C4-2B (cell line): ENCODE results near the gene PIM3.

Experiments
- H3K27ac ChIP-seq: fragments of 450-650 bp; 2 replicates; pipeline ENCODE4 v1.5.1; 2017
- ZFX ChIP-seq: fragments of 450-650 bp; IDR thresholded peaks from 2 replicates; pipeline ENCODE4 v1.6.1; 2017
- TF ChIP-seq, protein P1 (sequence below): fragments of 450-650 bp; conservative IDR thresholded peaks from 2 replicates; pipeline ENCODE4 v1.5.1; 2017; ENCODE audit warnings: mild to moderate bottlenecking

Gene PIM3

DNA sequence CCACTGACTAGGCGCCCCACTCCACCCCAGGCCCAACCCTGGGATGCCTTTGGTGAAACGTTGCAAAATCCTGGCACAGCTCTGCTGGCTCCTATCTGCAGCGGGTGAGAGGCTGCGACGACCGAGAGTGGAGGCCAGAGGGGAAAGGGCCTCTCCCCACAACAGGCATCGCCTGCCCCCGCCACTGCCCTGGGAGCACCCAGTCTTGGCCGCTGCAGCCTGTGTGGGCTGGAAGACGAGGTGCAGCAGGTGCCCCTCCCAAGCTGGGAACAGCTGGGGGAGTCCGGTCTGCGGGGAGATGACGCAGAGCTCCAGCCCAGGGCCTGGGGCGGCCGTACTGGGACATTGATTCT, 4.2 kb upstream of the PIM3 start:
- H3K27ac ChIP-seq: no peak overlapping the region
- TF ChIP-seq, protein P1, sequence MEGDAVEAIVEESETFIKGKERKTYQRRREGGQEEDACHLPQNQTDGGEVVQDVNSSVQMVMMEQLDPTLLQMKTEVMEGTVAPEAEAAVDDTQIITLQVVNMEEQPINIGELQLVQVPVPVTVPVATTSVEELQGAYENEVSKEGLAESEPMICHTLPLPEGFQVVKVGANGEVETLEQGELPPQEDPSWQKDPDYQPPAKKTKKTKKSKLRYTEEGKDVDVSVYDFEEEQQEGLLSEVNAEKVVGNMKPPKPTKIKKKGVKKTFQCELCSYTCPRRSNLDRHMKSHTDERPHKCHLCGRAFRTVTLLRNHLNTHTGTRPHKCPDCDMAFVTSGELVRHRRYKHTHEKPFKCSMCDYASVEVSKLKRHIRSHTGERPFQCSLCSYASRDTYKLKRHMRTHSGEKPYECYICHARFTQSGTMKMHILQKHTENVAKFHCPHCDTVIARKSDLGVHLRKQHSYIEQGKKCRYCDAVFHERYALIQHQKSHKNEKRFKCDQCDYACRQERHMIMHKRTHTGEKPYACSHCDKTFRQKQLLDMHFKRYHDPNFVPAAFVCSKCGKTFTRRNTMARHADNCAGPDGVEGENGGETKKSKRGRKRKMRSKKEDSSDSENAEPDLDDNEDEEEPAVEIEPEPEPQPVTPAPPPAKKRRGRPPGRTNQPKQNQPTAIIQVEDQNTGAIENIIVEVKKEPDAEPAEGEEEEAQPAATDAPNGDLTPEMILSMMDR: no peak
- TF ChIP-seq ZFX: no peak

DNA sequence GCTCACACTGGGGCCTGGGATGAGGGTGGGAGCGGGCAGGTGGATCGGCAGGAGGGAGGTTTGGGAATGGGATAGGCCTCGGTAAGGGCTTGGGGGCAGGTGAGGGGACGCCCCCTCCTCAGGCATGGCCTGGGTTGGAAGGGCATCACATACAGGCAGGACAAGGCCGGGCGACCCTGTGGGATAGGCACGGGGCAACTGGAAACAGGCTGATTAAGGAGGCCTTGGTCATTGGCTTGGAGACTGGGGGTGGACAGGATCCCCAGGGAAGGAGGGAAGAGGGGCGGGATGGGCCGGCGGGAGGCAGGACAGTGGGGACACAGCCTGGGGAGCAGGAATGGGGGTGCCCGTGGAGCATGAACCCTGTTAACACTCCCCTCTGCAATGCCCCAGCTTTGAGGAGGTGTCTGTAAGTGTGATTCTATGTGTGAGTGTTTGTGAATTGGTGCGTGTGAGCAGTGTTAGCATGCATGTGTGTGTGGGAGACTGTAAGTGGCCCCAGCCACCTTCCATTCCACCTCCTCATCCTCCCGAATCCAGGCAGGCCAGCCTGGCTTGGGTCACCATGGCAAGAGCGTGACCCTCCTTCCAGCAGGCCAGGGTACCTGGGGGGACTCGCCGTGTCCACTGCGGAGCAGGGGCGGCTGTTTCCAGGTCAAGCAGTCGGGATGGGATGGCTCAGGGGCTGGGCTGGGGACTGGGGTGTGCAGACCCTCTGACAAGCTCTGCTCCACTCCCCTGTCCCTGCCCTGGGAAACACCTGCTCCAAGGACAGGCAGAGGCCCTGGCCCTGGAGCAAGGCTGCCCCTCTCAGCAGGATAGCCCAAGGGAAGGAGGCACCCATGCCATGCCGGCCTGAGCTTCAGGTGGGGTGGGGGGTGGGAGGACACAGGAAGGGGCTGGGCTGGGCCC, 3.4 kb upstream of the PIM3 start:
- no peak for TF ChIP-seq ZFX
- TF ChIP-seq, protein P1: no peak
- H3K27ac ChIP-seq: no peak overlapping the region

DNA sequence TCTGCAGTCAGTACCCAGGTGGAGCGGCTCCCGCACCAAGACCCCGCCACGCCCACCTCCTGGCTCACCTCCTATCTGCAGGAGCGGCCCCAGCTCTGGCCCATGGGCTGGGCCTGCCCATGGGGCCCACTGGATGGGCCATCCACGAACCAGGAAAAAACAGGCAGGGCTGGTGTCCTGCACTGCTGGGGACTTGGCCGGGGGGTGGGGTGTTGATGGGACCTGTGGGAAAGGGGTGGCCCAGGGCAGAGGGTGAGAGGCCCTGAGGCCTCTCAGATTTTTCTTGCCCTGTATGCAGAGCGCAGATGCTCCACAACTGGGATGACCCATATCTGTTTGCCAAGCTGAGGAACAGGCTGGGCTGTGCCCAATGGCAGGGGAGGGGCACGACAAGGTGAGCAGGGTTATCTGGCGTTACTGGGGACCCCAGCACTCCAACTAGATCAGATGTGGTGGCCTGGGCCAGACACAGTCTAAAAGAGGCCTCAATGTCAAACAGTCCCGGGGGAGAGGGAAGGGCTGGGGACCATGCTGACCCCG, 2.7 kb upstream of the PIM3 start:
- H3K27ac ChIP-seq: peak overlapping the region; percentile 98
- TF ChIP-seq ZFX: no peak
- TF ChIP-seq, protein P1: no peak

DNA sequence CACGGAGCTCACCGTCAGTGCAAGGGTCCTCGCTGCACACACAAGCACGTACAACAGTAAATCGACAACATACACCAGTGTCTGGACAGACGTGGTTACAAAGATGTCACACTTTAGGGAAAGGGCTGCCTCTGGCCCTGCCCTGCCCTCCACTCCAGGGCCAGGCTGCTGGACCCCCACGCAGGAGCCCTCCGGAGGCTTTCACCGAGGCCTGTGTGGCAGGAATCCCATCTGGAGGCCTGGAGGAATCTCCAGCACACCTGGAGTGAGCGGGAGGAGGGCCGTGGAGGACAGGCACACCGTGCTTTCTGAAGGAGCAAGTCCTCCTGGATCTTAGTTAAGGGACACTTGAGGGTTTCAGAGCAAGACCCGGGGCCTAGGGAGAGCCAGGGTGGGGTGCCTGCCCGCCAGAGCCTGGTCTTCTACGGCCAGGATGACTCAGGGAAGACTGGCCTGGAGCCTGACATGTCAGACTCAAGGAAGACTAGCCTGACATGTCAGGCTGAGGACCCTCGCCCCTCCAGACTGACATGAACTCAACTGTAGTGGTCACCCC, 2.1 kb upstream of the PIM3 start:
- TF ChIP-seq, protein P1: no peak
- no peak for TF ChIP-seq ZFX
- H3K27ac ChIP-seq: peak overlapping the region; percentile 98

- H3K27ac ChIP-seq: peak overlapping the region; percentile 98
- TF ChIP-seq, protein P1: no peak
- TF ChIP-seq ZFX: no peak
Measured at GRCh38 chr22:49958931-49959781, 1.4 kb upstream of the PIM3 start.

- TF ChIP-seq, protein P1: no peak
- no peak for TF ChIP-seq ZFX
- peak overlapping the region; percentile 98 for H3K27ac ChIP-seq
Measured at GRCh38 chr22:49959782-49960158, 802 bp upstream of the PIM3 start.
